Stomach smooth muscle (tissue), 2 donors: Measurements from ENCODE around the gene MANBA.
"Not testable (repeated sequence)": the region's sequence is repeated elsewhere in the genome, so short reads cannot be mapped to it uniquely, and the experiment has no call there.

Experiments
- H3K27ac ChIP-seq: one replicate; pipeline ENCODE4 v1.7.0; 2013; ENCODE audit warnings: mild to moderate bottlenecking, low read length, inconsistent platforms
- H3K27me3 ChIP-seq, 2 donors: one replicate each; pipeline ENCODE4 v1.7.0; 2013; ENCODE audit warnings: low read length in 2 of 2; ENCODE audit not compliant: insufficient read depth in 2 of 2, control insufficient read depth in 1 of 2
- H3K36me3 ChIP-seq, 2 donors: one replicate each; pipeline ENCODE4 v1.7.0; 2013; ENCODE audit warnings: low read length in 2 of 2; ENCODE audit not compliant: control insufficient read depth in 2 of 2, insufficient read depth in 2 of 2
- H3K4me1 ChIP-seq: one replicate; pipeline ENCODE4 v1.7.0; 2013; ENCODE audit warnings: low read length; ENCODE audit not compliant: control insufficient read depth, insufficient read depth
- H3K4me3 ChIP-seq, 2 donors: one replicate each; pipeline ENCODE4 v1.7.0; 2013; ENCODE audit warnings: low read length in 2 of 2
- H3K9ac ChIP-seq, 2 donors: one replicate each; pipeline ENCODE4 v1.7.0; 2013; ENCODE audit warnings: low read length in 2 of 2, mild to moderate bottlenecking in 1 of 2
- H3K9me3 ChIP-seq, 2 donors: one replicate each; pipeline ENCODE4 v1.7.0; 2013; ENCODE audit warnings: low read length in 2 of 2; ENCODE audit not compliant: control insufficient read depth in 2 of 2
- donor health status: healthy.
- donor health status: Pancreatic carcinoma.

The MANBA gene

DNA sequence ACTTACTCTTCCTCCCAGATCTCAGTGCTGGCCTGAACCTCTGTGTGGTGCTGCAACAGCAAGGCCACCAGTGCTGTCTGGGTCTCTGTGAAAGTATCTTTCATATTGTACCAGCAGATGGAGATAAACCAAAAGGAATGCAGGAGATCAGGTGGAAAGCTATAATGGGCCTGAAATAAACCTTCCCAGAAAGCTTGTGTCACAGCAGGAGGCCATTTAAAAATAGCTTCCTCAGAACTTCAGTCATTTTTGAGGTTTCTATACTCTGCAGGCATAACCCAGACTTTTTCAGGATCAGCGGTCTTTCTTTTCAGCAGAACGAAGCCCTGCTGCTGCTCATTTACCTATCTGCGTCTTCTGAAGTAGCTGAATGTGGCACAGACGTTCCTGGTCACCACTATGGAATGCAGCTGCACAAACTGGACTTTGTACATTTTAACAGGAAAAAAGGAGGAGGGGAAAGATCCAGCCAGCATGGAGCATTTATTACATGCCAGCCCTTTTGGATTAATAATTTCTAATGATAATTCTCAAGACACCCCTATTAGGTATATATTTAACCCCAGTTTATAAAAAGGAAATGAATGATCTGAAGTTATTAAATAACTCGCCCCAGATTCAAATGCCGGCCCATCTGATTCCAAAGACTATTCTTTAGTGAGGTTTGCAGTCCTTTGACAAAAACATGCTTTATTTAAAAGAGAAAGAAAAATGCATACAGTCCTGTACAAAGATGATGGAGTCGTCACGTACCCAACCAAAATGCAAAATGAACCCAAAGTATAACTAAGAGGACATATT is 139.9 kb downstream of the MANBA start:
- Histone ChIP-seq H3K27ac (no peak overlapping the region), H3K36me3 (peaks cover 6 to 8% of the 10 kb centered on the region in 2 donors), H3K4me3 (no peak overlapping the region), H3K4me1 (peaks cover 3% of the 10 kb centered on the region), H3K27me3 (no peaks in the 10 kb centered on the region), H3K9ac (peak overlapping the region in 1 of 2 donors; percentile 21), H3K9me3 (no peaks in the 10 kb centered on the region)

DNA sequence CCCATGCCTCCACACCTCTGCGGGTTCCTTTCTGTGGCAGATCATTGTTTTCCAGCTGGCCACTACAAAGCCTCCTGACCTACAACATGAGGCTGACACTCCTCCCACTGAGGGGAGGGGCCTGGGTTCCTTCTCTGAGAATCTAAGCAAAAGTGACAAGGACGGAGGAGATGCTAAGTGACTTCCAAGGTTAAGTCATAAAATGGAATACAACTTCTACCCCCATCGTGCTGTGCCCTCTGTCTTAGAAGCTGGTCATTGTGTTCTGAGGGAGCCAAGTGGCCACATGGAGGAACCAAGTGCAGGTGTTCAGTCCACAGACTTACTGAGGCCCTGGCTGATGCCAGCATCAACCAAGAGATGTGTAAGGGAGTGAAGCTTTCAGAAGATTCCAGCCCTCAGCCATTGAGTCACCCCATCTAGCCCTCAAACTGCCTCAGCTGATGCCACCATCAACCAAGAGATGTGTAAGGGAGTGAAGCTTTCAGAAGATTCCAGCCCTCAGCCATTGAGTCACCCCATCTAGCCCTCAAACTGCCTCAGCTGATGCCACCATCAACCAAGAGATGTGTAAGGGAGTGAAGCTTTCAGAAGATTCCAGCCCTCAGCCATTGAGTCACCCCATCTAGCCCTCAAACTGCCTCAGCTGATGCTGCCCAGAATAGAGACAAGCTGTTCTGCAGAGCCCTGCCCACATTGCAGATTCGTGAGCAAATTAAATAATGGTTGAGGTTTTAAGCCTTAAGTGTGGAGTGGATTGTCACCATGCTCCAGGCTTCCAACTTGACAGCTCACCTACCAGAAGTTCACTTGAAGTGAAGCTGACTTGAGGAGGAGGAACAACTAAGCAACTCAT is 140.8 kb downstream of the MANBA start:
- H3K4me1 ChIP-seq, H3K27me3 ChIP-seq, H3K36me3 ChIP-seq, H3K9me3 ChIP-seq, H3K4me3 ChIP-seq, H3K9ac ChIP-seq, H3K27ac ChIP-seq: not testable (repeated sequence)

DNA sequence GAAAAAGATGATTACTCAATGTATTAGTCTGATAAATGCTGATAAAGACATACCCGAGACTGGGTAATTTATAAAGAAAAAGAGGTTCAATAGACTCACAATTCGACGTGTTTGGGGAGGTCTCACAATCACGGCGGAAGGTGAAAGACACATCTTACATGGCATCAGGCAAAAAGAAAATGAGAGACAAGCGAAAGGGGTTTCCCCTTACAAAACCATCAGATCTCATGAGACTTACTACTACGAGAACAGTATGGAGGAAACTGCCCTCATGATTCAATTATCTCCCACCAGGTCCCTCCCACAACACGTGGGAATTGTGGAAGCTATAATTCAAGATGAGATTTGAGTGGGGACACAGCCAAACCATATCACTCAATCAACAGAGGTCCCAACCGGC is 141.7 kb downstream of the MANBA start:
- H3K27me3 ChIP-seq, H3K9me3 ChIP-seq, H3K4me3 ChIP-seq, H3K4me1 ChIP-seq, H3K9ac ChIP-seq, H3K27ac ChIP-seq: not testable (repeated sequence)
- H3K36me3 ChIP-seq: peaks cover 13 to 19% of the 10 kb centered on the region in 2 donors

DNA sequence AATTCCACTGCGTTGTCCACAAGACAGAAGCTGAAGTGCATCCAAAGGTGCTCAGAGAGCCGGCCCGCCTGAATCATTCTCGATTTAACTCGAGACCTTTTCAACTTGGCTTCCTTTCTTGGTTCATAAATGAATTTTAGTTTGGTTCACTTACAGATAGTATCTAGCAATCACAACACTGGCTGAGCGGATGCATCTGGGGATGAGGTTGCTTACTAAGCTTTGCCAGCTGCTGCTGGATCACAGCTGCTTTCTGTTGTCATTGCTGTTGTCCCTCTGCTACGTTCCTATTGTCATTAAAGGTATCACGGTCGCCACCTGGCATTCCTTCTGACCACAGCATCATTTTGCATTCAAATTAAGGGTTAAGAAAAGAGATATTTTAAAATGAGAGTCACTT is 144.1 kb downstream of the MANBA start:
- H3K27ac ChIP-seq: no peak overlapping the region
- H3K4me1 ChIP-seq: peaks cover 3% of the 10 kb centered on the region
- no peak overlapping the region for H3K4me3 ChIP-seq
- H3K27me3 ChIP-seq: no peaks in the 10 kb centered on the region
- H3K9me3 ChIP-seq: no peaks in the 10 kb centered on the region
- H3K36me3 ChIP-seq: peaks cover 29 to 41% of the 10 kb centered on the region in 2 donors
- no peak overlapping the region for H3K9ac ChIP-seq

DNA sequence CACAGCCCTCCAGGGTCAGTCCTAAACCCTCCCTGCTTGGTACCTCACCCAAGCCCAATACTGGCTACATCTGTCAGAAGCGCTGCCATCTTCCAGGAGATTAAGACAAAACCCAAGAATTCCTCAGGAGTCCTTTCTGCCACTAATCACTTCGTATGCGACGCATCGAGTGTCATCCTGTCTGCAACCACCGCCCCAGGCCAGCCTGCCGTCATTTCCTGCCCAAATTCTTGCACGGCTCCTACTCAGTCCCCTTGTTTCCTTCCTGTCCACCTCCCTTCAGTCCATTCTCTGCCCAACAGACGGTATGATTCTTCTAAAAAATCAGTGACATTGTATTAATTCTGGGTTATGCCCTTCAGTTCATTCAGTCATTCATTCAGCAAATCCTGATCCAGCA is 146.0 kb downstream of the MANBA start:
- Histone ChIP-seq H3K27me3 (no peaks in the 10 kb centered on the region), H3K36me3 (peaks cover 41 to 55% of the 10 kb centered on the region in 2 donors), H3K27ac (no peak overlapping the region), H3K9ac (no peak overlapping the region), H3K4me1 (no peaks in the 10 kb centered on the region), H3K4me3 (no peak overlapping the region), H3K9me3 (no peaks in the 10 kb centered on the region)

DNA sequence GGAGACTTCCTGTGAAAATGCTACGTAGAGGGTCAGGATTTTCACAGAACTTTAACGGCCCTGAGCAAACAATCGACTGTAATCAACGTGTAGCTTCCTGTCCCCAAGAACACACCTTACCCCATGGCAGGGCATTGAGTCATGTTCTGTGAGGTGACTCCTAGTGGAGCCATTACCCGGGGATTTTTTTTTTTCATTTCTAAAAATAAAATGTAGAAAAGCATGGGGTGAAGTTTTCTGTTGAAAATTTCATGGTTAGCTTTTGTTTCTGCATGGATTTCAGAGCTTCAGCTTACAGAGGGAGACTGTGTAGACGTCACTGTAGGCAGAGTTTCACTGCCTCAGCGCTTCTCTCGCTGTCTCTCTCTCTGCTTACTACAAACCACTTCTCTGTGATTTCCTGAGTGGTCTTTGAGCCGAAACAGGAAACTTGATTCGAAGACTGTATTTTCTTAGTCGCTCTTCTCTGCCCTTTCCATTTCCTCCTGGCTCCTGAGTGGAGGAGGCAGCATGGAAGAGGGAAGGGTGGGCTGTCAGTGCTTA is 147.9 kb downstream of the MANBA start:
- no peak overlapping the region for H3K4me3 ChIP-seq
- no peak overlapping the region for H3K27ac ChIP-seq
- no peaks in the 10 kb centered on the region for H3K4me1 ChIP-seq
- H3K9ac ChIP-seq: peak overlapping the region in 1 of 2 donors; percentile 13
- no peaks in the 10 kb centered on the region for H3K27me3 ChIP-seq
- peaks cover 47 to 62% of the 10 kb centered on the region in 2 donors for H3K36me3 ChIP-seq
- H3K9me3 ChIP-seq: no peaks in the 10 kb centered on the region

DNA sequence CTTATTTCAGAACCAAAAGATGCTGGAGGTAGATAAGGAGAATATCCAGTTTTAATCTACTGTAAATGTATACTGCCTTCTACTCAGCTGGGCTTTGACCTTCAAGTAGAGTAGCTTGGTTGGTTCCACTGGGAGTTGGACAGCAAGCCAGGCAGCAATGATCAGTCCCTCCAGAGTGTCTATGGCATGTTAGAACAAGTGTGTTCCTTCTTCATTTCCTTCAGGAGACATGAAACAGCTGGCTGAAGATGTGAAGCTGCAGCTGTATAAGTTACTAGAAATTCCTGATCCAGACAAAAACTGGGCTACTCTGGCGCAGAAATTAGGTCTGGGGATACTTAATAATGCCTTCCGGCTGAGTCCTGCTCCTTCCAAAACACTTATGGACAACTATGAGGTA is 148.6 kb downstream of the MANBA start:
- Histone ChIP-seq H3K27me3 (no peaks in the 10 kb centered on the region), H3K27ac (no peak overlapping the region)

DNA sequence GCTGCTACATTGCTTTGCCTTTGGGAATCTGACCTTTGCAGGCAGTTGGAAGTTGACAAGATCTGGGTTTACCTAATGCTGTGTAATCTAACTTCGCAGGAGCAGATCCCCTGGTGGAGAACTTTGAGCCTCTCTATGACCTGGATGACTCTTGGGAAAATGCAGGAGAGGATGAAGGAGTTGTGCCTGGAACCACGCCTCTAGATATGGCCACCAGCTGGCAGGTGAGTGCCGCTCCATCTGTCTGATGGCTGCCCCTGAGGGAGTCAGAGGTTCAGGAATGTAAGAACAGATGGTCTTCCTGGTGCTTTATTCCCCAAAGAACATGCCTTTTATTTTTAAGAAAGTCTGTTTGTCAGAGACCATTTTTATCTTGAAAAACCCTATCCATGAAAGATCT is 150.3 kb downstream of the MANBA start:
- H3K27ac ChIP-seq: no peak overlapping the region

More for the DNA sequence above, 148.6 kb downstream of the MANBA start:
- no peak overlapping the region for H3K4me3 ChIP-seq
- H3K36me3 ChIP-seq: peaks cover 53 to 69% of the 10 kb centered on the region in 2 donors
- H3K9ac ChIP-seq: no peak overlapping the region
- no peaks in the 10 kb centered on the region for H3K4me1 ChIP-seq
- H3K9me3 ChIP-seq: no peaks in the 10 kb centered on the region

DNA sequence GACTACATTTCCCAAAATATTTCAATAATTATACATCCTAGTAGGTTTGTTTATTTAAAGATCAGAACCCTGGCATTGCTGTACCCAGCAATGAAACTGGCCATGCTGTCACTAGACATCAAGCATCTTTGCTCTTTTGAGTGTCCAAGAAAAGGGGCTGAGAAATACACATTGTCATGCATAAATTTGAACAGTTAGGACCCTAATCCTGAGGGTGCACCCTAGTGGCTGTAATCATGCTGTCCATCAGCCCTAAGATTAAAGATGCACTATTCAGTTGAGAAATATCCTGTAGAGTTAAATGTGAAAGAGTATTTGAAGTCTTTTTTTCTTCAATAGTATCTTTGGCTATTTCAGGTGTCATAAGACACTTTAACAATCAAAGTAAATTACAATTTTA is 150.8 kb downstream of the MANBA start:
- H3K9me3 ChIP-seq: no peaks in the 10 kb centered on the region
- no peaks in the 10 kb centered on the region for H3K27me3 ChIP-seq
- H3K27ac ChIP-seq: no peak overlapping the region
- H3K9ac ChIP-seq: no peak overlapping the region
- peaks cover 54 to 71% of the 10 kb centered on the region in 2 donors for H3K36me3 ChIP-seq
- no peaks in the 10 kb centered on the region for H3K4me1 ChIP-seq
- H3K4me3 ChIP-seq: no peak overlapping the region

More for the DNA sequence above, 150.3 kb downstream of the MANBA start:
- no peaks in the 10 kb centered on the region for H3K27me3 ChIP-seq
- H3K4me1 ChIP-seq: no peaks in the 10 kb centered on the region
- H3K9me3 ChIP-seq: no peaks in the 10 kb centered on the region
- no peak overlapping the region for H3K4me3 ChIP-seq
- H3K36me3 ChIP-seq: peaks cover 56 to 72% of the 10 kb centered on the region in 2 donors
- H3K9ac ChIP-seq: no peak overlapping the region

DNA sequence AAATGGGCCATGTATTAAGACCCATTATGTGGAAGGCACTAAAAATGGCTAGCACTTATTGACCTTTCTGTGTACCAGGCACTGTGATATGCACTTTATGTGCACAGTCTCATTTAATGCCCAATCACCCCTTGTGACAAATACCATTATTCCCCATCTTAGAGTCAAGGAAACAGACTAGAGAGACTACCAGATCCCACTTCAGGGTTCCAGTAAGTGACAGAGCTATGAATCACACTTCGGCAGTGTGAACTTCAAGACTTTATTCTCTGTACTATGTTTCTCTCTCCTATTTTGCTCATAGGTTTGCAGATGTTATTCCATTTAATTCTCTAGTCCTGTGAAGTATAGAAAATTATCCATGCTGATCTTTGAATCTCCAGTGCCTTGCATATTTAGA is 152.6 kb downstream of the MANBA start:
- Histone ChIP-seq H3K9me3 (no peaks in the 10 kb centered on the region), H3K27me3 (no peaks in the 10 kb centered on the region), H3K27ac (no peak overlapping the region), H3K4me3 (no peak overlapping the region), H3K9ac (no peak overlapping the region), H3K36me3 (peaks cover 52 to 59% of the 10 kb centered on the region in 2 donors), H3K4me1 (no peaks in the 10 kb centered on the region)
